SU-DHL-6 (cell line): ENCODE data around the gene NAPB.

Experiments
- EZH2phosphoT487 ChIP-seq: fragments of 200-600 bp; sonication (generic), shearing (Covaris generic); conservative IDR thresholded peaks from 2 replicates; pipeline ENCODE4 v1.6.1; 2018; ENCODE audit warnings: mild to moderate bottlenecking, antibody characterized with exemption, low read length, moderate library complexity, mixed read lengths
- TF ChIP-seq, protein P1 (sequence below): fragments of 200-600 bp; sonication (generic); IDR thresholded peaks from one replicate; pipeline ENCODE4 v1.5.1; 2017; ENCODE audit warnings: antibody characterized with exemption, mild to moderate bottlenecking, low read length, moderate library complexity; ENCODE audit not compliant: insufficient read depth, poor library complexity, severe bottlenecking

DNA sequence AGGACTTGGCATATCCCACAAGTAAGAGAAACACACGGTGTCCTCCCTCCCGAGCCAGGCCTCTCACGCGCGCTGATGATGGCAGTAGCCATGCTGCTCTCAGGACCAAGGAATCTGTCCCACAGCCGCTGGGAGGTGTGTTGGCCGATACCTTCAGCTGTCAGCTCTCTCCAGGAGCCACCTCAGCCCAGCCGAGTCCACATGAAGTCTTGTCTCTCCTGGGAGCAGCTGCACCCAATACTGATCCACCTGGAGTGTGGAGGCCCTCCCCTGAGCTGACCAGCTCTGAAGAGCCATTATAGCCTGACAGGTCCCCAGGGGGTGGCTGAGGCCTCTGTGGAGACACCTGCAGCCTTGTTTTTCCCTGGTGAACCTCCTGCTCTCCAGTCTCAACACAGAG is 94.5 kb downstream of the NAPB start:
- TF ChIP-seq, protein P1, sequence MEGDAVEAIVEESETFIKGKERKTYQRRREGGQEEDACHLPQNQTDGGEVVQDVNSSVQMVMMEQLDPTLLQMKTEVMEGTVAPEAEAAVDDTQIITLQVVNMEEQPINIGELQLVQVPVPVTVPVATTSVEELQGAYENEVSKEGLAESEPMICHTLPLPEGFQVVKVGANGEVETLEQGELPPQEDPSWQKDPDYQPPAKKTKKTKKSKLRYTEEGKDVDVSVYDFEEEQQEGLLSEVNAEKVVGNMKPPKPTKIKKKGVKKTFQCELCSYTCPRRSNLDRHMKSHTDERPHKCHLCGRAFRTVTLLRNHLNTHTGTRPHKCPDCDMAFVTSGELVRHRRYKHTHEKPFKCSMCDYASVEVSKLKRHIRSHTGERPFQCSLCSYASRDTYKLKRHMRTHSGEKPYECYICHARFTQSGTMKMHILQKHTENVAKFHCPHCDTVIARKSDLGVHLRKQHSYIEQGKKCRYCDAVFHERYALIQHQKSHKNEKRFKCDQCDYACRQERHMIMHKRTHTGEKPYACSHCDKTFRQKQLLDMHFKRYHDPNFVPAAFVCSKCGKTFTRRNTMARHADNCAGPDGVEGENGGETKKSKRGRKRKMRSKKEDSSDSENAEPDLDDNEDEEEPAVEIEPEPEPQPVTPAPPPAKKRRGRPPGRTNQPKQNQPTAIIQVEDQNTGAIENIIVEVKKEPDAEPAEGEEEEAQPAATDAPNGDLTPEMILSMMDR: no peak
- TF ChIP-seq EZH2phosphoT487: no peak
